Ascending aorta (tissue), 2 donors: ENCODE results near the gene ADPRS. TPM values are rescaled to one million over a fixed set of nuclear protein-coding genes. Genes with fewer than 3 reads are reported as not detected.
A peak's percentile ranks its signal among the peaks of the same experiment; 100 is the strongest.

ENCODE experiments used
- DNase-seq, 2 donors: peaks; one replicate each; pipeline ENCODE4 v3.0.0-alpha.2; 2019; ENCODE audit warnings: low spot score in 2 of 2
- H3K27ac ChIP-seq, 2 donors: fragments of 200-600 bp; sonication (generic); one replicate each; pipeline ENCODE4 v1.5.1; 2016 to 2017; ENCODE audit warnings: mild to moderate bottlenecking in 1 of 2
- H3K27me3 ChIP-seq: fragments of 200-600 bp; sonication (generic); one replicate; pipeline ENCODE4 v1.5.1; 2017
- H3K36me3 ChIP-seq, 2 donors: fragments of 200-600 bp; sonication (generic); one replicate each; pipeline ENCODE4 v1.5.1; 2016
- H3K4me1 ChIP-seq, 2 donors: fragments of 200-600 bp; sonication (generic); one replicate each; pipeline ENCODE4 v1.5.1; 2016 to 2017; ENCODE audit warnings: mild to moderate bottlenecking in 1 of 2
- H3K4me3 ChIP-seq, 2 donors: fragments of 200-600 bp; sonication (generic); one replicate each; pipeline ENCODE4 v1.5.1; 2016 to 2017; ENCODE audit warnings: mild to moderate bottlenecking in 1 of 2
- H3K9me3 ChIP-seq, 2 donors: fragments of 200-600 bp; sonication (generic); one replicate each; pipeline ENCODE4 v1.5.1; 2016
- intact Hi-C: fragments of 100-400 bp; cut with DNase I; formaldehyde crosslinking; loops from one replicate; pipeline ENCODE4 v1.15.1; 2023
- total RNA-seq: library from RNA; depleted of rRNA; stranded (reverse); fragments of >200 nt; gene quantifications from one replicate; pipeline ENCODE4 v1.1.0, GENCODE V29; 2016
- TF ChIP-seq, protein P1 (sequence below), 3 experiments: fragments of 200-600 bp in 2 of 3; fragments of 450-650 bp in 1 of 3; sonication (generic) in 2 of 3; IDR thresholded peaks; one replicate each; pipeline ENCODE4 v1.5.1; 2016 to 2019; ENCODE audit warnings: antibody characterized with exemption in 3 of 3, mild to moderate bottlenecking in 1 of 3, moderate library complexity in 1 of 3

The ADPRS gene
- total RNA-seq, 1 donor from 2014 or later = 69.3 TPM

DNA sequence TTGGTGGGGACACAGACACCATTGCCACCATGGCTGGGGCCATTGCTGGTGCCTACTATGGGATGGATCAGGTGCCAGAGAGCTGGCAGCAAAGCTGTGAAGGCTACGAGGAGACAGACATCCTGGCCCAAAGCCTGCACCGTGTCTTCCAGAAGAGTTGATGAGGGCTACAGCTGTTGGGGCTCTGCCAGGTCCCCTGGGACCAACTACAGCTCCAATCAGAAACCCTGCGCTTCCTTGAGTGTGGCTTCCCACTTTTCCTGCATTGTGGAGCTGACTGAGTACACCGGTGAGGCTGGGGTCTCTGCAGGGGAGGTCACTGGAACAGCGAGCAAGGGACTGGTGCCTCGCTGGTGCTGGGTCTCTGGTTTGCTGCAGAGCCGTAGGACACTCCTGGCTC lies 4.5 kb downstream of the ADPRS start:
- no peak for DNase-seq
- intact Hi-C loops = no loop called here
- TF ChIP-seq, protein P1, sequence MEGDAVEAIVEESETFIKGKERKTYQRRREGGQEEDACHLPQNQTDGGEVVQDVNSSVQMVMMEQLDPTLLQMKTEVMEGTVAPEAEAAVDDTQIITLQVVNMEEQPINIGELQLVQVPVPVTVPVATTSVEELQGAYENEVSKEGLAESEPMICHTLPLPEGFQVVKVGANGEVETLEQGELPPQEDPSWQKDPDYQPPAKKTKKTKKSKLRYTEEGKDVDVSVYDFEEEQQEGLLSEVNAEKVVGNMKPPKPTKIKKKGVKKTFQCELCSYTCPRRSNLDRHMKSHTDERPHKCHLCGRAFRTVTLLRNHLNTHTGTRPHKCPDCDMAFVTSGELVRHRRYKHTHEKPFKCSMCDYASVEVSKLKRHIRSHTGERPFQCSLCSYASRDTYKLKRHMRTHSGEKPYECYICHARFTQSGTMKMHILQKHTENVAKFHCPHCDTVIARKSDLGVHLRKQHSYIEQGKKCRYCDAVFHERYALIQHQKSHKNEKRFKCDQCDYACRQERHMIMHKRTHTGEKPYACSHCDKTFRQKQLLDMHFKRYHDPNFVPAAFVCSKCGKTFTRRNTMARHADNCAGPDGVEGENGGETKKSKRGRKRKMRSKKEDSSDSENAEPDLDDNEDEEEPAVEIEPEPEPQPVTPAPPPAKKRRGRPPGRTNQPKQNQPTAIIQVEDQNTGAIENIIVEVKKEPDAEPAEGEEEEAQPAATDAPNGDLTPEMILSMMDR (IDR thresholded peaks at IDR 0.05) = no peak

DNA sequence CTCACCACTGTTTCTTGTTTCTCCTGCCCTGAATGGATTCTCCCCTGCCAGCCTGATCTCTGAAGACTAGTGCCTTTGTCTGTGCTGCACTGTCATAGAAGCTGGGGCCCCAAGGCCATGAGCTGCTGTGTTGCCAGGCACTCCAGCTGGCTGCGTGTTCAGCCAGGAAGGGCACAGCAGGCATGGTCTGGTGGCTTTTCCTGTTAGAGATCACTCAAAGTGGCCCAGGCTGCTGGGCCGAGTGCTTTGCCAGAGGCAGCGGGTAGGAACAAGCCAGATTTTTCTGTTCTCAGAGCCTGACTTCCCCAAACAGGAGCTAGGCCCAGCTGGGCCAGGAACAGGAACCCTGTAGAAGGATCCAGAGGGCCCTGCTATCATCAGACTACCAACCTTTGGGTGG lies 5.2 kb downstream of the ADPRS start:
- no peak overlapping the region for H3K27ac ChIP-seq
- no peaks in the 10 kb centered on the region for H3K27me3 ChIP-seq
- TF ChIP-seq, protein P1 (IDR thresholded peaks at IDR 0.05) = no peak
- no peak for DNase-seq
- peaks cover 5 to 17% of the 10 kb centered on the region in 2 donors for H3K4me1 ChIP-seq
- H3K36me3 ChIP-seq = peaks cover 29 to 39% of the 10 kb centered on the region in 2 donors
- H3K4me3 ChIP-seq = no peak overlapping the region
- intact Hi-C loops = no loop called here
- no peaks in the 10 kb centered on the region for H3K9me3 ChIP-seq

More for the DNA sequence above, 4.5 kb downstream of the ADPRS start:
- H3K36me3 ChIP-seq = peaks cover 29 to 39% of the 10 kb centered on the region in 2 donors
- H3K4me3 ChIP-seq = no peak overlapping the region
- H3K27ac ChIP-seq = no peak overlapping the region
- H3K4me1 ChIP-seq = peaks cover 7 to 20% of the 10 kb centered on the region in 2 donors
- no peaks in the 10 kb centered on the region for H3K27me3 ChIP-seq
- H3K9me3 ChIP-seq = no peaks in the 10 kb centered on the region

DNA sequence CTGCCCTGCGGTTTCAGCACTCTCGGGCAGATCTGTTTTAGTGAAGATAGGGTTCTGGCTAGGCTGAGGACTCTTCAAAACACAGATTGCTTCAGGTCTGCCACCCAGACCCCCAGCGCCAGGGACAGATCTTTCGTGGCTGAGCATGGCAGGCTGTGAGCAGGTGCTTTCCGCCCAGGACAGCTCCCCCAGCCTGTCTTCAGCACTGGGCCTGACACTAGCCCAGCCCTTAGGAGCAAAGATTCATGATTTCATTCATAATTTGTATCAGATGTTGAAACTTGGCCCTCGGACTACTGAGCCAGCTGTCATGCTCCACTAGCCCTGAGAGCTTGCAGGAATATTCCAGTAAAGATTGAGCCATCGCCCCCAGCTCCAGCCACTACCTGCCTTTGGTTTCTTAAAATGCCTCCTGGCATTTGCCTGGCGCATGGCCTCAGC lies 5.9 kb downstream of the ADPRS start:
- Histone ChIP-seq H3K9me3 (no peaks in the 10 kb centered on the region), H3K36me3 (peaks cover 29 to 39% of the 10 kb centered on the region in 2 donors), H3K27ac (no peak overlapping the region), H3K4me3 (no peak overlapping the region), H3K27me3 (no peaks in the 10 kb centered on the region), H3K4me1 (peaks cover 2 to 15% of the 10 kb centered on the region in 2 donors)
- TF ChIP-seq, protein P1 (IDR thresholded peaks at IDR 0.05) = no peak
- DNase-seq = no peak
- intact Hi-C loops = no loop called here

DNA sequence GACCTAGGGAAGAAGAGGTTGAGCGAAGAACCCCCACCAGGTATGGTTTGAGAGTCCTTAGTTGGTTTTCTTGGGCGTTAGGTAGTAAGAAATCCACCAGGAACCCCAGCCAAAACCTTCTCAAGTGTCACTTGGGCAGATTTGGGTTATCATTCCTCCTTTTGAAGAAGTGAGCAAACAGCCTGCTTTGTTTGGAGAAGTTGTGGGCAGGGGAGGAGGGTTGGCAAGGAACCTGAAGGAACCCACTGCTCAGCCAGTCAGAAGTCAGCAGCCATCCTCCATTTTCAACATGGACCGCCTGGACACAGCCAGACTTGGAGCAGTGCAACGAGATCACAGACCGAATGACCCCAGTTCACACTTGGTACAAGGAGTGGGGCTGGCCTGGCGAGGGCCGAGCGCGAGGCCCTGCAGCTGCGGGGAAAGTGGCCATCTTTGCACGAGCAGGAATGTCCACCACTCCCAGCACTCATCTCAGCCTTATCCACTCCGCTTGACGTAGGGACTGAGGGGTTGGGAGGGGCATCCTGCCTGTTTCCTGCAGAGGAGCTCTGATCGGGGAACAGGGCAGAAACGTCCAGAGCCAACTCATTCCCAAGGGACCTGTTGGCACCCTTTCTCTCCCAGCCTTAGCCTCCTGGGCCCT lies 7.2 kb downstream of the ADPRS start:
- intact Hi-C loops = no loop called here
- H3K4me3 ChIP-seq = no peak overlapping the region
- peaks cover 29 to 39% of the 10 kb centered on the region in 2 donors for H3K36me3 ChIP-seq
- peak overlapping the region in 1 of 2 donors; percentile 11 for H3K27ac ChIP-seq
- no peak for DNase-seq
- H3K4me1 ChIP-seq = peaks cover 0 to 16% of the 10 kb centered on the region in 2 donors
- TF ChIP-seq, protein P1 (IDR thresholded peaks at IDR 0.05) = no peak
- H3K27me3 ChIP-seq = no peaks in the 10 kb centered on the region
- H3K9me3 ChIP-seq = no peaks in the 10 kb centered on the region

DNA sequence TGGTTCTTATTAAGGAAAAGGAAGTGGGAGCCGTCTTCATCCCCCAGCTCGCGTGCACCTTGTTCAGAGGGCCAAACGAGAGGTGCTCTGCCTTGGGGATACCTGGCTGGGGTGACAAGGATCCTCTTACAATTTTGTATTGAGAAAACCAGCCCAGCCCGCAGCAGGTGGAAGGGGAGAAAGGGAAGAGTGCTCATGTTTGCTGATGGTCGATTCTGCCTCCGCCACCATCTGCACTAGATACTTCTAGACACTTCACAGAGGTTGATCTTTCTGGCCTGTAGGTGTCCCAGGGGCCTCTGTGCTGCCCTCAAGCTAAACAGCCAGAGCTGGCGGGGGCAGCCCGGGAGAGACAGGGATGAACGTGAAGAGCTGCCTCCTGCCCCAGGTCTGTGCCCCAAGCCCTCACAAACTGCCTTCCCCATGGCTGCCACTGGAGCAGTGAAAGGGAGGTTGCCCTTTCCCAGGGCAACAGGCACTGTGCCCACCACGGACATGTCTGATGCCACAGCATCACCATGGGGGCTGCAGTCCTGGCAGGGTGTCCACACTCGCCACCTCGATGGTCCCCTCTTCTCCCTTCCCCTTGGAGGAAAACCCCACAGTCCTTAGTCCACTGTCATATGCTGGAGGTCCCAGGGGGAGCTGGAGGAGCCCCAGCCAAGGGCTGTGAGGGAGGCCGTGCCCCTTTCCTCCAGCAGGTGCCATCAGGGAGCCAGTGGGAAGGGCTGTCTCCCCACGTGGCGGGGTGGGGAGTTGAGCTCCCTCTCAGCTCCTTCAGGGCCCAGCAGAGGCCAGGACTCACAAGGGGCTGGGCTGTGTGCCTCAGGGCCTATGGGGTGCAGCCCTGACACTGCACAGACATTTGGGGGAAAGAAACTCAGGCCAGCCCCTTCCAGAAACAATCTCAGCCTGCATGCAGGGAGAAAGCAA lies 8.1 kb downstream of the ADPRS start:
- TF ChIP-seq, protein P1 (IDR thresholded peaks at IDR 0.05) = no peak
- Histone ChIP-seq H3K27ac (no peak overlapping the region), H3K27me3 (no peaks in the 10 kb centered on the region), H3K36me3 (peaks cover 22 to 30% of the 10 kb centered on the region in 2 donors), H3K9me3 (no peaks in the 10 kb centered on the region), H3K4me3 (no peak overlapping the region), H3K4me1 (peaks cover 0 to 10% of the 10 kb centered on the region in 2 donors)
- DNase-seq = no peak
- intact Hi-C loops = no loop called here
